Dermis blood vessel endothelial cell (primary cell): ENCODE data around the gene FAM124A. TPM values are rescaled to one million over a fixed set of nuclear protein-coding genes. Genes with fewer than 3 reads are reported as not detected.
"Not testable (repeated sequence)": the region's sequence is repeated elsewhere in the genome, so short reads cannot be mapped to it uniquely, and the experiment has no call there.

Source experiments
- DNase-seq: peaks from one replicate; pipeline ENCODE4 v3.0.0; 2010
- total RNA-seq: library from RNA; depleted of rRNA; stranded (reverse); fragments of >200 nt; gene quantifications from 2 replicates; pipeline ENCODE4 v1.2.3, GENCODE V29; 2014

Gene FAM124A
- total RNA-seq, 1 donor from 2014 or later: 9.7 TPM

- DNase-seq: no peak
Observed at GRCh38 chr13:51275101-51275500, 52.9 kb downstream of the FAM124A start.

- DNase-seq: peak; percentile 77
Observed at GRCh38 chr13:51276636-51277035, 54.4 kb downstream of the FAM124A start.

GRCh38 chr13:51277928-51278327, 55.7 kb downstream of the FAM124A start:
- DNase-seq: no peak

- no peak for DNase-seq
Observed at GRCh38 chr13:51278426-51279130, 56.4 kb downstream of the FAM124A start.

GRCh38 chr13:51280379-51280940, 58.3 kb downstream of the FAM124A start:
- no peak for DNase-seq

- no peak for DNase-seq
Observed at GRCh38 chr13:51282322-51282721, 60.1 kb downstream of the FAM124A start.

GRCh38 chr13:51282923-51283322, 60.7 kb downstream of the FAM124A start:
- not testable (repeated sequence) for DNase-seq

GRCh38 chr13:51283371-51283770, 61.2 kb downstream of the FAM124A start:
- no peak for DNase-seq

GRCh38 chr13:51284339-51284738, 62.1 kb downstream of the FAM124A start:
- DNase-seq: no peak

GRCh38 chr13:51286135-51287002, 64.2 kb downstream of the FAM124A start:
- peak; percentile 87 for DNase-seq

- no peak for DNase-seq
Observed at GRCh38 chr13:51287758-51288157, 65.6 kb downstream of the FAM124A start.

- DNase-seq: not testable (repeated sequence)
Observed at GRCh38 chr13:51288254-51288653, 66.1 kb downstream of the FAM124A start.

GRCh38 chr13:51291341-51291740, 69.1 kb downstream of the FAM124A start:
- no peak for DNase-seq

- DNase-seq: no peak
Observed at GRCh38 chr13:51292000-51292565, 69.9 kb downstream of the FAM124A start.

- no peak for DNase-seq
Observed at GRCh38 chr13:51297556-51297955, 75.4 kb downstream of the FAM124A start.

- no peak for DNase-seq
Observed at GRCh38 chr13:51298812-51299211, 76.6 kb downstream of the FAM124A start.

GRCh38 chr13:51303063-51303552, 80.9 kb downstream of the FAM124A start:
- no peak for DNase-seq

GRCh38 chr13:51303882-51304281, 81.7 kb downstream of the FAM124A start:
- DNase-seq: no peak

GRCh38 chr13:51305271-51305967, 83.2 kb downstream of the FAM124A start:
- DNase-seq: peak; percentile 50

GRCh38 chr13:51308781-51309180, 86.6 kb downstream of the FAM124A start:
- DNase-seq: no peak

GRCh38 chr13:51311231-51311630, 89.0 kb downstream of the FAM124A start:
- DNase-seq: no peak

GRCh38 chr13:51311957-51312520, 89.8 kb downstream of the FAM124A start:
- no peak for DNase-seq
